Heart left ventricle (tissue), 13 donors: ENCODE results near the gene DDX6.

Experiments
- POLR2A ChIP-seq, 2 donors: fragments of 450-650 bp; IDR thresholded peaks; one replicate each; pipeline ENCODE4 v1.6.1; 2017; ENCODE audit warnings: antibody characterized with exemption in 2 of 2, mild to moderate bottlenecking in 2 of 2, moderate library complexity in 2 of 2
- TF ChIP-seq, protein P1 (sequence below), 12 donors: fragments of 200-600 bp; sonication (generic) in 4 of 12; IDR thresholded peaks; one replicate each; pipeline versions ENCODE4 v1.5.0 to v1.8.0; 2018 to 2022; ENCODE audit warnings: antibody characterized with exemption in 12 of 12, mild to moderate bottlenecking in 5 of 12
- donor health status: ischemic (EF 13 %, LVEDD 7.1; RV severe dilation, severe dysfunction).
- donor health status: DM: no; HTN: yes; CAD: no.
- donor health status: DM: no; HTN: no; CAD: no.
- donor health status: ischemic (EF 25% LVEDD 6.9; RV normal size, moderate dysfunction).
- donor health status: ischemic (EF 25% LVEDD 5.7; RV mildly dilated, moderate dysfunction).
- donor health status: ischemic (EF 35%, LVEDD 5.7; RV mildly dilated, moderate dysfunction).
- donor health status: nonischemic (EF 11% LVEDD 7.7; RV severe dilation, severe dysfunction).
- donor health status: DM: yes; HTN: yes; CAD: no.
- donor health status: PGD.
- donor health status: ischemic (EF 29% LVEDD 5.4; RV normal size, mild dysfunction).
- donor health status: nonischemic (EF 23%, LVEDD 6.1; RV moderate dilation, normal function).

GRCh38 chr11:118746988-118747585 is 43.9 kb downstream of the DDX6 start:
- TF ChIP-seq, protein P1, sequence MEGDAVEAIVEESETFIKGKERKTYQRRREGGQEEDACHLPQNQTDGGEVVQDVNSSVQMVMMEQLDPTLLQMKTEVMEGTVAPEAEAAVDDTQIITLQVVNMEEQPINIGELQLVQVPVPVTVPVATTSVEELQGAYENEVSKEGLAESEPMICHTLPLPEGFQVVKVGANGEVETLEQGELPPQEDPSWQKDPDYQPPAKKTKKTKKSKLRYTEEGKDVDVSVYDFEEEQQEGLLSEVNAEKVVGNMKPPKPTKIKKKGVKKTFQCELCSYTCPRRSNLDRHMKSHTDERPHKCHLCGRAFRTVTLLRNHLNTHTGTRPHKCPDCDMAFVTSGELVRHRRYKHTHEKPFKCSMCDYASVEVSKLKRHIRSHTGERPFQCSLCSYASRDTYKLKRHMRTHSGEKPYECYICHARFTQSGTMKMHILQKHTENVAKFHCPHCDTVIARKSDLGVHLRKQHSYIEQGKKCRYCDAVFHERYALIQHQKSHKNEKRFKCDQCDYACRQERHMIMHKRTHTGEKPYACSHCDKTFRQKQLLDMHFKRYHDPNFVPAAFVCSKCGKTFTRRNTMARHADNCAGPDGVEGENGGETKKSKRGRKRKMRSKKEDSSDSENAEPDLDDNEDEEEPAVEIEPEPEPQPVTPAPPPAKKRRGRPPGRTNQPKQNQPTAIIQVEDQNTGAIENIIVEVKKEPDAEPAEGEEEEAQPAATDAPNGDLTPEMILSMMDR (IDR thresholded peaks at IDR 0.05): no peak
- no peak for TF ChIP-seq POLR2A (IDR thresholded peaks at IDR 0.05)
